ENCODE data around the gene RAB7B.

The RAB7B gene

GRCh38 chr1:206022766-206023165 is 19.6 kb upstream of the RAB7B start:
- DNase-seq (ENCODE audit: low spot score): no peak

GRCh38 chr1:206021626-206022365 is 18.6 kb upstream of the RAB7B start:
- no peak for DNase-seq (ENCODE audit: low spot score)

GRCh38 chr1:206021008-206021625 is 17.9 kb upstream of the RAB7B start:
- no peak for DNase-seq (ENCODE audit: low spot score)

- no peak for DNase-seq (ENCODE audit: low spot score)
Measured at GRCh38 chr1:206020393-206021007, 17.3 kb upstream of the RAB7B start.

GRCh38 chr1:206015071-206015470 is 11.9 kb upstream of the RAB7B start:
- no peak for DNase-seq (ENCODE audit: low spot score)

GRCh38 chr1:206014601-206015000 is 11.4 kb upstream of the RAB7B start:
- DNase-seq (ENCODE audit: low spot score): no peak

- DNase-seq (ENCODE audit: low spot score): no peak
Measured at GRCh38 chr1:206013026-206013795, 10.0 kb upstream of the RAB7B start.

- no peak for DNase-seq (ENCODE audit: low spot score)
Measured at GRCh38 chr1:206012086-206012859, 9.1 kb upstream of the RAB7B start.

GRCh38 chr1:206011057-206011456 is 7.9 kb upstream of the RAB7B start:
- no peak for DNase-seq (ENCODE audit: low spot score)

- DNase-seq (ENCODE audit: low spot score): no peak
Measured at GRCh38 chr1:206010060-206010459, 6.9 kb upstream of the RAB7B start.

GRCh38 chr1:206006946-206007345 is 3.8 kb upstream of the RAB7B start:
- no peak for DNase-seq (ENCODE audit: low spot score)

- DNase-seq (ENCODE audit: low spot score): no peak
Measured at GRCh38 chr1:206005778-206006180, 2.6 kb upstream of the RAB7B start.

- DNase-seq (ENCODE audit: low spot score): no peak
Measured at GRCh38 chr1:206005234-206005633, 2.0 kb upstream of the RAB7B start.

GRCh38 chr1:206004826-206005225 is 1.6 kb upstream of the RAB7B start:
- no peak for DNase-seq (ENCODE audit: low spot score)

- no peak for DNase-seq (ENCODE audit: low spot score)
Measured at GRCh38 chr1:206003854-206004800, 932 bp upstream of the RAB7B start.

- no peak for DNase-seq (ENCODE audit: low spot score)
Measured at GRCh38 chr1:206002160-206002559, 1.0 kb downstream of the RAB7B start.

GRCh38 chr1:206001476-206001888 is 1.7 kb downstream of the RAB7B start:
- DNase-seq (ENCODE audit: low spot score): peak; percentile 90

GRCh38 chr1:206000641-206001339 is 2.4 kb downstream of the RAB7B start:
- DNase-seq (ENCODE audit: low spot score): no peak

- no peak for DNase-seq (ENCODE audit: low spot score)
Measured at GRCh38 chr1:205998457-205999241, 4.5 kb downstream of the RAB7B start.
